Left lobe of liver (tissue), 2 donors: ENCODE data around the gene DUOX2. TPM values are rescaled to one million over a fixed set of nuclear protein-coding genes. Genes with fewer than 3 reads are reported as not detected.
"Not testable (repeated sequence)": the region's sequence is repeated elsewhere in the genome, so short reads cannot be mapped to it uniquely, and the experiment has no call there.

ENCODE experiments used
- ATAC-seq: fragments of 200-7000 bp; cut with Tn5 transposase; one replicate; pipeline ENCODE4 v1.9.1; 2020; ENCODE audit warnings: mild to moderate bottlenecking, moderate library complexity
- DNase-seq: peaks from one replicate; pipeline ENCODE4 v3.0.0-alpha.2; 2020; ENCODE audit warnings: low spot score
- total RNA-seq: library from RNA; stranded (reverse); gene quantifications from one replicate; pipeline ENCODE4 v1.2.1, GENCODE V29; 2021
- donor health status: DM: no; HTN: no; CAD: no; lungs with moderate emphysema.
- donor health status: DM: no; HTN: yes; CAD: no.

DUOX2 gene
- total RNA-seq, 1 donor from 2014 or later = 0.10 TPM

GRCh38 chr15:45139770-45140169 lies 25.8 kb upstream of the DUOX2 start:
- DNase-seq = no peak

GRCh38 chr15:45138814-45139765 lies 25.1 kb upstream of the DUOX2 start:
- ATAC-seq = peak; percentile 76
- DNase-seq = peak; percentile 70

More at GRCh38 chr15:45139770-45140169, 25.8 kb upstream of the DUOX2 start:
- ATAC-seq = no peak

- DNase-seq = no peak
These were observed 23.7 kb upstream of the DUOX2 start for GRCh38 chr15:45137703-45138102.

GRCh38 chr15:45136378-45136764 lies 22.4 kb upstream of the DUOX2 start:
- DNase-seq = no peak

More at GRCh38 chr15:45137703-45138102, 23.7 kb upstream of the DUOX2 start:
- ATAC-seq = no peak

GRCh38 chr15:45135705-45136377 lies 21.9 kb upstream of the DUOX2 start:
- ATAC-seq = peak; percentile 3
- not testable (repeated sequence) for DNase-seq

More at GRCh38 chr15:45136378-45136764, 22.4 kb upstream of the DUOX2 start:
- no peak for ATAC-seq

GRCh38 chr15:45134682-45135604 lies 21.0 kb upstream of the DUOX2 start:
- ATAC-seq (peak; percentile 82), DNase-seq (no peak)

- ATAC-seq (no peak), DNase-seq (no peak)
These were observed 20.1 kb upstream of the DUOX2 start for GRCh38 chr15:45134046-45134445.

- DNase-seq (no peak), ATAC-seq (no peak)
These were observed 19.6 kb upstream of the DUOX2 start for GRCh38 chr15:45133561-45133920.

GRCh38 chr15:45132844-45133560 lies 19.0 kb upstream of the DUOX2 start:
- DNase-seq = no peak

GRCh38 chr15:45131510-45131909 lies 17.5 kb upstream of the DUOX2 start:
- DNase-seq (no peak), ATAC-seq (no peak)

More at GRCh38 chr15:45132844-45133560, 19.0 kb upstream of the DUOX2 start:
- ATAC-seq = no peak

- ATAC-seq = no peak
- DNase-seq = no peak
These were observed 16.5 kb upstream of the DUOX2 start for GRCh38 chr15:45130291-45131000.

- DNase-seq (no peak), ATAC-seq (peak; percentile 22)
These were observed 15.7 kb upstream of the DUOX2 start, which contains the start of the genes DUOX1 and DUOXA1 for GRCh38 chr15:45129651-45130129. Gene DUOX1 (plus strand): TSS chr15:45129994. CDS start chr15:45131967, 1,973 bp downstream. Gene DUOXA1 (minus strand): TSS chr15:45129879. CDS start chr15:45123014, 6,865 bp downstream.

GRCh38 chr15:45128971-45129639 lies 15.1 kb upstream of the DUOX2 start:
- ATAC-seq (no peak), DNase-seq (no peak)

- peak; percentile 89 for ATAC-seq
- no peak for DNase-seq
These were observed 12.7 kb upstream of the DUOX2 start for GRCh38 chr15:45126535-45127158.

- DNase-seq (no peak), ATAC-seq (no peak)
These were observed 9.4 kb upstream of the DUOX2 start for GRCh38 chr15:45123397-45123796.

GRCh38 chr15:45122719-45123118 lies 8.7 kb upstream of the DUOX2 start:
- ATAC-seq = no peak
- no peak for DNase-seq

GRCh38 chr15:45121706-45122417 lies 7.9 kb upstream of the DUOX2 start:
- ATAC-seq = no peak

More at GRCh38 chr15:45121706-45122417, 7.9 kb upstream of the DUOX2 start:
- no peak for DNase-seq
